Heart right ventricle (tissue), 16 donors: ENCODE results near the gene SPATA2. TPM values are rescaled to one million over a fixed set of nuclear protein-coding genes. Genes with fewer than 3 reads are reported as not detected.
A peak's percentile ranks its signal among the peaks of the same experiment; 100 is the strongest.

Experiments
- ATAC-seq, 8 donors: fragments of 200-7000 bp; cut with Tn5 transposase; one replicate each; pipeline ENCODE4 v1.9.1; 2020; ENCODE audit warnings: mild to moderate bottlenecking in 8 of 8, moderate library complexity in 8 of 8, moderate number of reproducible peaks in 1 of 8
- DNase-seq, 2 donors: peaks; one replicate each; pipeline ENCODE4 v3.0.0-alpha.2; 2020
- H3K27ac ChIP-seq, 10 donors: fragments of 200-600 bp; sonication (generic) in 2 of 10; one replicate each; pipeline versions ENCODE4 v1.5.0 to v1.8.0; 2020 to 2022; ENCODE audit warnings: mild to moderate bottlenecking in 3 of 10
- H3K27me3 ChIP-seq, 7 donors: fragments of 200-600 bp; one replicate each; pipeline ENCODE4 v1.8.0; 2021 to 2022; ENCODE audit warnings: mild to moderate bottlenecking in 2 of 7
- H3K36me3 ChIP-seq, 9 donors: fragments of 200-600 bp; sonication (generic) in 1 of 9; one replicate each; pipeline versions ENCODE4 v1.5.0 to v1.8.0; 2020 to 2022; ENCODE audit warnings: mild to moderate bottlenecking in 2 of 9
- H3K4me1 ChIP-seq, 9 donors: fragments of 200-600 bp; sonication (generic) in 1 of 9; one replicate each; pipeline versions ENCODE4 v1.5.0 to v1.8.0; 2020 to 2022; ENCODE audit warnings: mild to moderate bottlenecking in 4 of 9
- H3K4me3 ChIP-seq, 10 donors: fragments of 200-600 bp; sonication (generic) in 2 of 10; one replicate each; pipeline versions ENCODE4 v1.5.0 to v1.8.0; 2020 to 2022; ENCODE audit warnings: mild to moderate bottlenecking in 7 of 10, moderate library complexity in 2 of 10
- H3K9me3 ChIP-seq, 11 donors: fragments of 200-600 bp in 10 of 11; sonication (generic) in 2 of 11; one replicate each; pipeline versions ENCODE4 v1.5.0 to v1.8.0; 2013 to 2022; ENCODE audit warnings: mild to moderate bottlenecking in 2 of 11, control low read depth in 1 of 11, moderate library complexity in 1 of 11
- CTCF ChIP-seq, 9 donors: fragments of 200-600 bp; sonication (generic) in 2 of 9; IDR thresholded peaks; one replicate each; pipeline versions ENCODE4 v1.5.0 to v1.8.0; 2021 to 2022; ENCODE audit warnings: antibody characterized with exemption in 9 of 9, mild to moderate bottlenecking in 5 of 9, moderate library complexity in 1 of 9
- WGBS, 2 donors: extraction: QIAGEN DNeasy Blood & Tissue Kit; methylation state at CpG; one replicate each; pipeline ENCODE4 v1.1.7; 2013; ENCODE audit warnings: inconsistent platforms in 1 of 2; 5-methylcytosine and 5-hydroxymethylcytosine counted together
- intact Hi-C, 10 donors: fragments of 100-400 bp; cut with DNase I; formaldehyde crosslinking; loops; one replicate each; pipeline versions ENCODE4 v1.11.1 to v1.14.2; 2022
- polyA plus RNA-seq, 2 donors: library from polyadenylated mRNA; stranded (reverse); fragments of 200-250 nt; gene quantifications; one replicate each; pipeline ENCODE4 v1.2.3, GENCODE V29; 2013
- total RNA-seq, 10 donors: library from RNA; stranded (reverse); fragmentation: NEBNext Ultra II Directional in 3 of 10; extraction: Animal tissue kit (Norgen Biotek cat#: 25700) in 3 of 10; gene quantifications; one replicate each; pipeline versions ENCODE4 v1.2.1 to v1.2.4, GENCODE V29; 2021 to 2023
- donor health status: Arrhythmogenic right ventricular cardiomyopathy.
- donor health status: ischemic (EF 13 %, LVEDD 7.1; RV severe dilation, severe dysfunction).
- donor health status: healthy with polysubstance abuse.
- donor health status: DM: no; HTN: yes; CAD: no.
- donor health status: DM: no; HTN: no; CAD: no.
- donor health status: ischemic (EF 25% LVEDD 6.9; RV normal size, moderate dysfunction).
- donor health status: ischemic (EF 25% LVEDD 5.7; RV mildly dilated, moderate dysfunction).
- donor health status: healthy.
- donor health status: DM: yes; HTN: yes; CAD: no.
- donor health status: Ischemic cardiomyopathy.
- donor health status: ischemic (EF 35%, LVEDD 5.7; RV mildly dilated, moderate dysfunction).
- donor health status: nonischemic (EF 11% LVEDD 7.7; RV severe dilation, severe dysfunction).
- donor health status: DM: yes; HTN: yes; CAD: no.
- donor health status: PGD.
- donor health status: ischemic (EF 29% LVEDD 5.4; RV normal size, mild dysfunction).
- donor health status: nonischemic (EF 23%, LVEDD 6.1; RV moderate dilation, normal function).

SPATA2 gene
- total and polyA plus RNA-seq, 12 donors: 4.8 to 11.8 (median 6.6) TPM

GRCh38 chr20:49941456-49941855 is 26.1 kb upstream of the SPATA2 start:
- intact Hi-C loops: no loop called here
- H3K27ac ChIP-seq: no peak overlapping the region
- 93 to 96% methylated on average over 15 of the region's 15 CpGs for WGBS, 2 donors
- no peak overlapping the region for H3K4me3 ChIP-seq
- no peaks in the 10 kb centered on the region for H3K27me3 ChIP-seq
- TF ChIP-seq CTCF (IDR thresholded peaks at IDR 0.05): no peak
- DNase-seq (no peak), ATAC-seq (no peak)
- peaks cover 5 to 65% (median 31%) of the 10 kb centered on the region in 9 donors for H3K4me1 ChIP-seq
- H3K36me3 ChIP-seq: peaks cover 0 to 77% (median 36%) of the 10 kb centered on the region in 9 donors
- H3K9me3 ChIP-seq: no peaks in the 10 kb centered on the region

GRCh38 chr20:49938173-49939163 is 23.1 kb upstream of the SPATA2 start:
- Histone ChIP-seq H3K4me3 (peak overlapping the region in 6 of 10 donors; percentile 86 to 98 (median 92)), H3K27me3 (no peaks in the 10 kb centered on the region), H3K27ac (peak overlapping the region in 5 of 10 donors; percentile 22 to 97 (median 94)), H3K36me3 (peaks cover 0 to 48% (median 12%) of the 10 kb centered on the region in 9 donors), H3K4me1 (peaks cover 5 to 63% (median 30%) of the 10 kb centered on the region in 9 donors), H3K9me3 (no peaks in the 10 kb centered on the region)
- TF ChIP-seq CTCF (IDR thresholded peaks at IDR 0.05): no peak
- ATAC-seq: peak in 1 of 8 donors; percentile 24
- intact Hi-C loops: no loop called here
- DNase-seq: peak; percentile 51 to 71
- 50 to 60% methylated on average over 12 of the region's 12 CpGs for WGBS, 2 donors

GRCh38 chr20:49937027-49937929 is 21.9 kb upstream of the SPATA2 start:
- Histone ChIP-seq H3K27me3 (no peaks in the 10 kb centered on the region), H3K36me3 (peaks cover 0 to 36% (median 8%) of the 10 kb centered on the region in 9 donors), H3K4me1 (peaks cover 5 to 63% (median 30%) of the 10 kb centered on the region in 9 donors), H3K9me3 (no peaks in the 10 kb centered on the region), H3K27ac (peak overlapping the region; percentile 83 to 97 (median 94)), H3K4me3 (peak overlapping the region; percentile 86 to 100 (median 94))
- TF ChIP-seq CTCF (IDR thresholded peaks at IDR 0.05): no peak
- ATAC-seq (peak in 3 of 8 donors; percentile 2 to 6 (median 2)), DNase-seq (no peak)
- WGBS, 2 donors: 21 to 23% methylated on average over 12 of the region's 12 CpGs
- intact Hi-C loops: no loop called here
